ENCODE results near the gene TNKS2.
A peak's percentile ranks its signal among the peaks of the same experiment; 100 is the strongest.
"Not testable (repeated sequence)": the region's sequence is repeated elsewhere in the genome, so short reads cannot be mapped to it uniquely, and the experiment has no call there.

The TNKS2 gene

GRCh38 chr10:91797048-91797690, 1.1 kb upstream of the TNKS2 start:
- DNase-seq = peak; percentile 63

- DNase-seq = no peak
Measured at GRCh38 chr10:91798649-91799611, 704 bp downstream of the TNKS2 start.

DNA sequence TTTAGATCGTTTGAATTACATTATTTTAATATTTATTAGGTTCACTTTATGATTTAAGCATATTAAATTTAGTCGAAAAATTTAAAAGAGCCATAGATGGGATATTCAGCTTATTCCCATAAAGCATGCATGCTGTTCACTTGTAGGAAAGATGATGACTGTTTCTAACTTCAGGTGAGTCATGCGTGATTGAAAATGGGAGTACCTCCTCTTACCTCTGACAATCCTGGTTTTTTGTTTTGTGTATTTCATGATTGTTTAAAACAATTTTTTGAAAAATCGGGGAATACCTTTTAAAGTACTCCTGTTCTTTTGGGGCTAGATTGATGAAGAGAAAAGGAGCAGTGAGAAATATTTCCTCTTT, 1.4 kb downstream of the TNKS2 start:
- no peak for DNase-seq

DNA sequence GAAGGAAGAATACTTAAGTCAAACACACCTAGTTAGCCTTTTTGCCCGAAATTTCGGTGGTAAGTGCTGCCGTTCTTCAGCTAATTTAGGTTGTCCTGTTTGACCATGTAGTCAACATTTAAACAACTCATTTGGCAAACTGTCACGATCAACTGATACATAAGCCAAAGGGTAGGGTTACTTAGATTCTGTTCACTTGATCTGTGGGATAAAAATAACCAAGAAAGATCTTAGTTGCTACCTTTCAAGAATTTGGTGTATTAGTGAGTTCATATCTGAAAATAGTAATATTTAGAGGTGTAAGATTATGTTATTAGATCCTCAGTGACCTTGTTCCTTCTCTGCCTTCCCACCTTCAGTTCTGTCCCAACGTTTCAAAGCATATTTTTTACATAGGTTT, 2.0 kb downstream of the TNKS2 start:
- no peak for DNase-seq

- DNase-seq = no peak
Measured at GRCh38 chr10:91800756-91801155, 2.5 kb downstream of the TNKS2 start.

- DNase-seq = no peak
Measured at GRCh38 chr10:91803386-91804125, 5.3 kb downstream of the TNKS2 start.

GRCh38 chr10:91804126-91804510, 5.9 kb downstream of the TNKS2 start:
- no peak for DNase-seq

GRCh38 chr10:91805110-91805838, 7.0 kb downstream of the TNKS2 start:
- no peak for DNase-seq

DNA sequence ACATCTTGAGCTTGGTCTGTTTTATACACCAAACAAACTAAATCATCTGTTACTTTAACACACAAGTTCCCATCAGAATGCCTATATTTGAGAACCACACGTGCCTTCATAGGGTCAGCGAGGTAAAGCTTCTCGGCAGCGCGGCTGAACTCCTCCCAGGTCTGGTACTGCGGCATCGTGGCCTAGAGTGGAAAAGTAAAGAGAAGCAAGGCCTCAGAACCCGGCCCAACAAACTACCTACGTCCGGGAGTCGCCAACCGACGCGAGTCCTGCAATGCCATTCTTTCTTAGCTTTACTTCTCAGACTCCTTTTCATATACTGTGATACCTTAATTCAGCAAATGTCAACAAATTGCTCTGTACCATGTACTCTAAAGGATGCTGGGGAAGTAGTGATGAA, 9.0 kb downstream of the TNKS2 start:
- not testable (repeated sequence) for DNase-seq

GRCh38 chr10:91813251-91813650, 15.0 kb downstream of the TNKS2 start:
- no peak for DNase-seq

DNA sequence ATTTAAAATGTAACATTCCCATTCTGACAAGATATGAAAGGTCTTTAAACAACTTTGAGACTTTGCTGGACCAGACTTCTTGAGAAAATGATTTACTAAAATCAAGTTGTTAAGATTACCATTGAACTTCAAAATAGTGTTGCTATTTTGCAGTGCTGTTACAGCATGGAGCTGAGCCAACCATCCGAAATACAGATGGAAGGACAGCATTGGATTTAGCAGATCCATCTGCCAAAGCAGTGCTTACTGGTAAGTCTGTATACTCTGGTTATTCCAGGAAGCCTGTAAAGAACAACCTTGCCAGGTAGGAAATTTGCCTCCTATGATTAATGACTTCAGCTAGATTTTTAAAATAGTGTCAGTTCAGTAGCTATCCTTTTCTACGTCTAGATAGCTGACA, 18.8 kb downstream of the TNKS2 start:
- no peak for DNase-seq

- no peak for DNase-seq
Measured at GRCh38 chr10:91820144-91820543, 21.9 kb downstream of the TNKS2 start.

GRCh38 chr10:91824076-91824475, 25.9 kb downstream of the TNKS2 start:
- no peak for DNase-seq

DNA sequence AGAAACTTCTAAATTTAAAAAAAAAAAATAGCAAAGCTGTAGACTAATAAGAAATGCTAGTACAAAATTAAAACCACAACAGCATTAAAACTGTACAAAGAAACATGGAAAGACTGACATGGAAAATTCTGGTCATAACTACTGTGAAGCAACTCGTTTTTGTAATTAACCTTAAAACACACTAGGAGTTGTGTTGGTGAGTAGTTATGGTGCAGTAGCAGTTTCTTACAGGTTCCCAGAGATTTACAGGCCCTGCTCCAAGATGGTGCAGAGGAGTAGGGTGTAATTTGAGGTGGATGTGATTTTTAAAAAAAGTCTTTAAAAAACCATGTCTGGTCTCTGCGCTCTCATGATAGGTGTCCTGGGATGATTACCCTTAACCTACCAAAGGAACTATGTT, 31.0 kb downstream of the TNKS2 start:
- DNase-seq = no peak

- no peak for DNase-seq
Measured at GRCh38 chr10:91838199-91838598, 40.0 kb downstream of the TNKS2 start.

GRCh38 chr10:91843083-91843482, 44.9 kb downstream of the TNKS2 start:
- DNase-seq = no peak

GRCh38 chr10:91856637-91857036, 58.4 kb downstream of the TNKS2 start:
- no peak for DNase-seq

DNA sequence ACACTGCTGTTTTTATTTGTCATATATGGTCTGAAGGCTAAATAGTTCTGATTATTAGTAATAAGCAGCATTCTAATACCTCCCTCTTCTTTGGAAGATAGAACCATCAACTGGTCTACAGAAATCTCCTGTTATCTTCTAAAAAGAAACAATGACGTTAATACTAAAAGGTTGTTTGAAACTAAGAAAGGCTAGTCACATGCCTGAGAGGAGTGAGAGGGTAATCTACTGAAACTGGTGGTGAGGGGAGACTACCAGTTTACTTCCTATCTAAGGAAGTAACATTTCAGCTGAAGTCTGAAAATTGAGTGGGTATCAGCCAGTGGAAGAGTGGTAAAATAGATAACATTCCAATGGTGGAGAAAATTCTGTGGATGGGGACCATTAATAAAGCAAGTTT, 62.7 kb downstream of the TNKS2 start:
- no peak for DNase-seq

GRCh38 chr10:91864099-91864498, 65.9 kb downstream of the TNKS2 start:
- DNase-seq = no peak

DNA sequence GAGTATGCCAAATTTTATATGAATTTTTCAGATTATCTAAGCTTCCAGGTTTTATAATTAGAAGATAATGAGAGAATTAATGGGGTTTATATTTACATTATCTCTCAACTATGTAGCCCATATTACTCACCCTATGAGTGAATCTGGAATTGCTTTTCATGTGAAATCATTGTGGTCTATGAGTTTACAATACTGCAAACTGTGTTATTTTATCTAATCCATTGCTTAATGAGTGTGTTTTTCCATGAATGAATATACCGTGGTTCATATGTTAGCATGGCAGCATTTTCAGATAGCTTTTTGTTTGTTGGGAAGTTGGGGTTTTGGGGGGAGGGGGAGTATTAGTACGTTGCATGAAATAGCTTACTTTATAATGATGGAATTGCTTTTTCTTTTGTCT, 66.5 kb downstream of the TNKS2 start:
- no peak for DNase-seq

GRCh38 chr10:91865562-91866081, 67.4 kb downstream of the TNKS2 start:
- no peak for DNase-seq

DNA sequence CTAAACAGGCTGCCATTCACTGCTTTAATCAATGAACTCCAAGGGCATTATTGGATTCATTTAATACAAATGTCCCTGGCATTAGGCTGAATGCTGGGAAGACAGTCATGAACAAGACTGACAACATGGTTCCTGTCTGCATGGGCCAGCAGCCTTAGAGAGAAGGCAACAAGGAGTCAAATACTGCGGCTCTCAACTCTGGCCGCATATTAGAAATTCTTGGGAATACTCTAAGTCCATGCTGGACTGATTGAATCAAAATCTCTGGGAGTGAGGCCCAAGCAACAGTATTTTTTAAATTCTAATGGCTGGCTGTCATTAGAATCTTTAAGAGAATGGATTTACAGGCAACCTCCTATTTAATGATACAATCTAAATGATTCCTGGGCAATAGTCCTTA, 76.9 kb downstream of the TNKS2 start:
- no peak for DNase-seq

GRCh38 chr10:91875779-91876178, 77.6 kb downstream of the TNKS2 start:
- no peak for DNase-seq

All from activated CD8-positive, alpha-beta memory T cell treated with anti-CD3 and anti-CD28 coated beads for 24 hours (primary cell).